Sigmoid colon (tissue), 7 donors: ENCODE results near the gene CCDC39. TPM values are rescaled to one million over a fixed set of nuclear protein-coding genes. Genes with fewer than 3 reads are reported as not detected.

ENCODE experiments used
- DNase-seq: peaks from one replicate; pipeline ENCODE4 v3.0.0-alpha.2; 2019
- H3K27ac ChIP-seq, 4 donors: fragments of 200-600 bp; sonication (generic); one replicate each; pipeline ENCODE4 v1.5.1; 2016 to 2019; ENCODE audit warnings: mild to moderate bottlenecking in 1 of 4
- H3K27me3 ChIP-seq, 3 donors: fragments of 200-600 bp; sonication (generic); one replicate each; pipeline ENCODE4 v1.5.1; 2019; ENCODE audit warnings: mild to moderate bottlenecking in 1 of 3
- H3K36me3 ChIP-seq, 4 donors: fragments of 200-600 bp; sonication (generic); one replicate each; pipeline ENCODE4 v1.5.1; 2016 to 2019
- H3K4me1 ChIP-seq, 4 donors: fragments of 200-600 bp; sonication (generic); one replicate each; pipeline ENCODE4 v1.5.1; 2017 to 2019
- H3K4me3 ChIP-seq, 4 donors: fragments of 200-600 bp; sonication (generic); one replicate each; pipeline ENCODE4 v1.5.1; 2017 to 2019; ENCODE audit warnings: mild to moderate bottlenecking in 2 of 4, moderate library complexity in 1 of 4
- H3K9me3 ChIP-seq, 4 donors: fragments of 200-600 bp in 3 of 4; sonication (generic) in 3 of 4; one replicate each; pipeline versions ENCODE4 v1.5.1 to v1.6.1; 2013 to 2019
- EP300 ChIP-seq, 4 donors: sonication (generic); formaldehyde crosslinking; IDR thresholded peaks; one replicate each; pipeline ENCODE4 v1.6.1; 2017; ENCODE audit warnings: antibody characterized with exemption in 4 of 4
- POLR2A ChIP-seq, 2 donors: fragments of 450-650 bp; IDR thresholded peaks; one replicate each; pipeline ENCODE4 v1.6.1; 2016; ENCODE audit warnings: antibody characterized with exemption in 2 of 2, mild to moderate bottlenecking in 2 of 2, moderate library complexity in 2 of 2
- POLR2AphosphoS5 ChIP-seq, 4 donors: sonication (generic); formaldehyde crosslinking; IDR thresholded peaks; one replicate each; pipeline ENCODE4 v1.6.1; 2017; ENCODE audit warnings: antibody characterized with exemption in 4 of 4
- WGBS, 2 donors: extraction: QIAGEN DNeasy Blood & Tissue Kit; methylation state at CpG; one replicate each; pipeline ENCODE4 v1.1.7; 2013; 5-methylcytosine and 5-hydroxymethylcytosine counted together
- intact Hi-C: fragments of 100-400 bp; cut with DNase I; formaldehyde crosslinking; loops from one replicate; pipeline ENCODE4 v1.15.1; 2023
- polyA plus RNA-seq, 3 donors: library from polyadenylated mRNA; stranded (reverse); fragments of 200-250 nt; gene quantifications; one replicate each; pipeline ENCODE4 v1.2.3, GENCODE V29; 2013
- total RNA-seq, 4 donors: library from RNA; depleted of rRNA; stranded (reverse); fragments of >200 nt; gene quantifications; one replicate each; pipeline ENCODE4 v1.1.0, GENCODE V29; 2016
- TF ChIP-seq, protein P1 (sequence below), 4 experiments: fragments of 450-650 bp in 3 of 4; fragments of 200-600 bp in 1 of 4; IDR thresholded peaks; one replicate each; pipeline ENCODE4 v1.5.1; 2016 to 2019; ENCODE audit warnings: antibody characterized with exemption in 4 of 4, mild to moderate bottlenecking in 3 of 4, moderate library complexity in 2 of 4
- donor health status: healthy with polysubstance abuse.
- donor health status: Bipolar disorder and iron deficiency.
- donor health status: healthy.

CCDC39 gene
- total and polyA plus RNA-seq, 7 donors = 0.01 to 1.1 (median 0.16) TPM; not detected in 4

DNA sequence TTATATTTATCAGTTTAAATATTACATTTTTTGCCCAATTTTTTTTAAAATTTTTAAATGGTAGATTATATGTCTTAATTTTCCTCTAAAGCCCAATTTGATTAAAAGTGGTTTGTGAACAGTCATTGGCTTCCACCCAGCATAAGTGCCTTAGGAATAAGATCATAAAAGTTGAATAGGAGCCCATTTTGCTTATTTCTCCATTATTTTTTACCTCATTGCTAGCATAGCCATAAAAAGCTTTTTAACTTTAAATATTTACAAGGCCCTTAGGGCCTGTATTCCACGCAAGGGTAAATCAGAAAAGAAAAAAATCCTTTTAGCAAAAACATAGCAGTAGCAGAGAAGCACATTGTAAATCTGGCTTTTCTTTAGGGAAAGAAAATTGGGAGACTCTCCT, 68.3 kb downstream of the CCDC39 start:
- 90 to 94% methylated on average over 1 of the region's 1 CpG for WGBS, 2 donors
- no peak overlapping the region for H3K27ac ChIP-seq
- DNase-seq = no peak
- H3K9me3 ChIP-seq = no peaks in the 10 kb centered on the region
- peaks cover 8 to 71% (median 40%) of the 10 kb centered on the region in 4 donors for H3K36me3 ChIP-seq
- TF ChIP-seq, protein P1, sequence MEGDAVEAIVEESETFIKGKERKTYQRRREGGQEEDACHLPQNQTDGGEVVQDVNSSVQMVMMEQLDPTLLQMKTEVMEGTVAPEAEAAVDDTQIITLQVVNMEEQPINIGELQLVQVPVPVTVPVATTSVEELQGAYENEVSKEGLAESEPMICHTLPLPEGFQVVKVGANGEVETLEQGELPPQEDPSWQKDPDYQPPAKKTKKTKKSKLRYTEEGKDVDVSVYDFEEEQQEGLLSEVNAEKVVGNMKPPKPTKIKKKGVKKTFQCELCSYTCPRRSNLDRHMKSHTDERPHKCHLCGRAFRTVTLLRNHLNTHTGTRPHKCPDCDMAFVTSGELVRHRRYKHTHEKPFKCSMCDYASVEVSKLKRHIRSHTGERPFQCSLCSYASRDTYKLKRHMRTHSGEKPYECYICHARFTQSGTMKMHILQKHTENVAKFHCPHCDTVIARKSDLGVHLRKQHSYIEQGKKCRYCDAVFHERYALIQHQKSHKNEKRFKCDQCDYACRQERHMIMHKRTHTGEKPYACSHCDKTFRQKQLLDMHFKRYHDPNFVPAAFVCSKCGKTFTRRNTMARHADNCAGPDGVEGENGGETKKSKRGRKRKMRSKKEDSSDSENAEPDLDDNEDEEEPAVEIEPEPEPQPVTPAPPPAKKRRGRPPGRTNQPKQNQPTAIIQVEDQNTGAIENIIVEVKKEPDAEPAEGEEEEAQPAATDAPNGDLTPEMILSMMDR (IDR thresholded peaks at IDR 0.05) = no peak
- no peak for TF ChIP-seq POLR2AphosphoS5 (IDR thresholded peaks at IDR 0.05)
- TF ChIP-seq POLR2A (IDR thresholded peaks at IDR 0.05) = no peak
- TF ChIP-seq EP300 (IDR thresholded peaks at IDR 0.05) = no peak
- H3K27me3 ChIP-seq = no peaks in the 10 kb centered on the region
- H3K4me3 ChIP-seq = no peak overlapping the region
- intact Hi-C loops = no loop called here
- no peaks in the 10 kb centered on the region for H3K4me1 ChIP-seq

DNA sequence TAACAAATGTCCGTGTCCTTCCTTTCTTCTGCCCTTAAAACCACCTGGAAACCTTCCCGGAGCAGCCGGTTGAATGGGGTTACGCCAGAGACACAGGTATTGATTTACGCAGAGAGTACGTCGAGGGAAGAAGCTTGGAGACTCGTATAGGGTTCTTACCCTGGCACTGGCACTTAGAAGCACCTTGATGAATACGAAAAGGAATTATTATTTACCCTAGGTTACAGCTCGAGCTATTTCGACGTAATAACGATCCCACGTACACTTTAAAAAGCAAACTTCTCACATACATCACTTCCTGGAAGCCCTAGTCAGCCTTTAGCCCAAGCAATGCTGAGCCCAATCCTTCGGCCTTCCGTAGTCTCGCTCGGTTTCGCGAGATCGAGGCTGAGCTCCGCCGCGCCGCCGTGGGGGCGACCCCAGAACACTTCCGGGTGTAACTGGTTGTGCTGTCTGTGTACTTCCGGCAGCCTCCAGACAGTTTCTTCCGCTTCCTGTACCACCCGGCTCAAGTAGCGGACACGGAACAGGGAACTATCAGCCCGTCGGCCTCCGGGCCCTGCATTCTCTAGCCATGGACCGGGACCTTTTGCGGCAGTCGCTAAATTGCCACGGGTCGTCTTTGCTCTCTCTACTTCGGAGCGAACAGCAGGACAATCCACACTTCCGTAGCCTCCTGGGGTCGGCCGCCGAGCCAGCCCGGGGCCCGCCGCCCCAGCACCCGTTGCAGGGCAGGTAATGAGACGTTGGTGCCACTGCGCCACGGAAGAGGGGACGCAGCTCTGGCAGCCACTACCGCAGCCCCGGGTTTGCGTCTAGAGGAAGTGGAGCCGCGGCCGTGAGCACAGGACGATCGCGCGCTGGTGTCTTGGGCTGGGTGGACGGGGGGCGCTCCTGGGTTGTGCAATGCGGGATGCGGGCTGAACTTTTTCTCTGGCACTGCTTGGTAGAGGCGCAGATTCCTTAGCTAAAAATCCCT, 77.3 kb downstream of the CCDC39 start, which contains the start of gene TTC14:
Gene TTC14 (plus strand): TSS at position 476 of the 979 bp plus-strand sequence. CDS start 99 bp downstream, at position 575.
- TF ChIP-seq POLR2AphosphoS5 (IDR thresholded peaks at IDR 0.05) = peak; percentile 35 to 67 (median 64)
- TF ChIP-seq EP300 (IDR thresholded peaks at IDR 0.05) = no peak
- TF ChIP-seq POLR2A (IDR thresholded peaks at IDR 0.05) = peak; percentile 3 to 15
- Histone ChIP-seq H3K36me3 (peaks cover 0 to 37% (median 14%) of the 10 kb centered on the region in 4 donors), H3K9me3 (no peaks in the 10 kb centered on the region), H3K4me1 (peaks cover 0 to 19% (median 10%) of the 10 kb centered on the region in 4 donors), H3K4me3 (peak within 1 kb of the TSS; percentile 73 to 92 (median 86)), H3K27ac (peak within 1 kb of the TSS; percentile 62 to 78 (median 75)), H3K27me3 (no peaks in the 10 kb centered on the region)
- WGBS, 2 donors = 5 to 6% methylated on average over 70 of the region's 70 CpGs
- intact Hi-C loops = no loop called here
- DNase-seq = peak; percentile 94

DNA sequence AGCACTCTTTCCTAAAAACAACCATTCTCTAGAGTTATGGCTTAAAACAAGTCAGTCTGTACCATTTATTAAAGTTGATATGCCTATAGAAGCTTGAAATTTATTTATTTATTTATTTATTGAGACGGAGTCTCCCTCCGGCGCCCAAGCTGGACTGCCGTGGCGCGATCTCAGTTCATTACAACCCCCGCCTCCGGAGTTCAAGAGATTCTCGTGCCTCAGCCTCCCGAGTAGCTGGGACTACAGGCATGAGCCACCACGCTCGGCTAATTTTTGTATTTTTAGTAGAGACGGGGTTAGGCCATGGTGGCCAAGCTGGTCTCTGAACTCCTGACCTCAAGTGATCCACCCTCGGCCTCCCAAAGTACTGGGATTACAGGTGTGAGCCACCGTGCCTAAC, 78.8 kb downstream of the CCDC39 start:
- intact Hi-C loops = no loop called here
- 98% methylated on average over 15 of the region's 15 CpGs for WGBS, 2 donors
- Histone ChIP-seq H3K27ac (no peak overlapping the region), H3K36me3 (peaks cover 0 to 22% (median 6%) of the 10 kb centered on the region in 4 donors), H3K4me3 (no peak overlapping the region), H3K27me3 (no peaks in the 10 kb centered on the region), H3K4me1 (peaks cover 0 to 19% (median 10%) of the 10 kb centered on the region in 4 donors), H3K9me3 (no peaks in the 10 kb centered on the region)
- TF ChIP-seq, protein P1 (IDR thresholded peaks at IDR 0.05) = no peak
- TF ChIP-seq POLR2A (IDR thresholded peaks at IDR 0.05) (no peak), POLR2AphosphoS5 (IDR thresholded peaks at IDR 0.05) (no peak), EP300 (IDR thresholded peaks at IDR 0.05) (no peak)
- no peak for DNase-seq

DNA sequence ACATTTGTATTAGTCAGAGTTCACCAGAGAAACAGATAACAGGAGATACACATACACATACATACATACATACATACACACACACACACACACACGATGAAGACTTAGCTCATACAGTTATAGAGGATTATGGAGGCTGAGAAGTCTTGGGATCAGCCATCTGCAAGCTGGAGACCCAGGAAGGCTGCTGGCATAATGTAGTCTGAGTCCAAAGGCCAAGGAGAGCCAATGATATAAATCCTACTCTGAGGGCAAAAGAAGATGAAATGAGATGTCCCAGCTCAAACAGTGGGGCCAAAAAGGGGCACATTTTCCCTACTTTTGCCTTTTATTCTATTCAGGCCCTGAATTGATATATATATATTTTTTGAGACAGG, 83.7 kb downstream of the CCDC39 start:
- TF ChIP-seq EP300 (IDR thresholded peaks at IDR 0.05) = no peak
- TF ChIP-seq POLR2AphosphoS5 (IDR thresholded peaks at IDR 0.05) = no peak
- no peak for TF ChIP-seq POLR2A (IDR thresholded peaks at IDR 0.05)
- TF ChIP-seq, protein P1 (IDR thresholded peaks at IDR 0.05) = no peak
- H3K27ac ChIP-seq = no peak overlapping the region
- intact Hi-C loops = no loop called here
- H3K4me1 ChIP-seq = no peaks in the 10 kb centered on the region
- no peak overlapping the region for H3K4me3 ChIP-seq
- H3K36me3 ChIP-seq = no peaks in the 10 kb centered on the region
- no peak for DNase-seq
- 49 to 53% methylated on average over 1 of the region's 1 CpG for WGBS, 2 donors
- no peaks in the 10 kb centered on the region for H3K27me3 ChIP-seq
- H3K9me3 ChIP-seq = no peaks in the 10 kb centered on the region
